K562 (cell line): ENCODE data around the gene POLR2B. TPM values are rescaled to one million over a fixed set of nuclear protein-coding genes. Genes with fewer than 3 reads are reported as not detected.

ENCODE experiments used
- ETV1 ChIP-seq: fragments of 450-650 bp; conservative IDR thresholded peaks from 2 replicates; pipeline ENCODE4 v1.6.1; 2016; ENCODE audit warnings: missing genetic modification characterization, control low read depth, low read depth, missing compliant biosample characterization
- GABPB2 ChIP-seq: fragments of 250-450 bp; sonication (Bioruptor Pico); conservative IDR thresholded peaks from 2 replicates; pipeline ENCODE4 v1.5.1; 2021; ENCODE audit warnings: mild to moderate bottlenecking
- LEF1 ChIP-seq: fragments of 450-650 bp; IDR thresholded peaks from 2 replicates; pipeline ENCODE4 v1.6.1; 2016; ENCODE audit warnings: mild to moderate bottlenecking
- MEF2D ChIP-seq: conservative IDR thresholded peaks from 2 replicates; pipeline ENCODE4 v1.6.1; 2016; ENCODE audit warnings: low read depth, missing genetic modification characterization, missing compliant biosample characterization
- MTA2 ChIP-seq: fragments of 450-650 bp; IDR thresholded peaks from 2 replicates; pipeline ENCODE4 v1.6.1; 2016; ENCODE audit warnings: low read depth
- NBN ChIP-seq: fragments of 450-650 bp; IDR thresholded peaks from 2 replicates; pipeline ENCODE4 v1.6.1; 2016; ENCODE audit warnings: low read depth, mild to moderate bottlenecking
- NCOA4 ChIP-seq: fragments of 450-650 bp; IDR thresholded peaks from 2 replicates; pipeline ENCODE4 v1.6.1; 2018; ENCODE audit warnings: mild to moderate bottlenecking; ENCODE audit not compliant: partially characterized antibody
- PHF21A ChIP-seq: fragments of 450-650 bp; IDR thresholded peaks from 2 replicates; pipeline ENCODE4 v1.6.1; 2017; ENCODE audit warnings: low read depth, borderline replicate concordance
- PTRF ChIP-seq: fragments of 450-650 bp; IDR thresholded peaks from 2 replicates; pipeline ENCODE4 v1.6.1; 2016; ENCODE audit warnings: mild to moderate bottlenecking, missing genetic modification characterization, missing compliant biosample characterization
- RBFOX2 ChIP-seq: fragments of 200-400 bp; formaldehyde crosslinking; IDR thresholded peaks from 2 replicates; pipeline ENCODE4 v1.6.1; 2017; ENCODE audit warnings: low read depth, mild to moderate bottlenecking, low read length, moderate library complexity
- STAT5A ChIP-seq: IDR thresholded peaks from 2 replicates; pipeline ENCODE4 v1.6.1; 2012; ENCODE audit warnings: low read length, inconsistent platforms, borderline replicate concordance
- TBL1XR1 ChIP-seq, 2 experiments: IDR thresholded peaks; 2 replicates each; pipeline ENCODE4 v1.6.1; 2012; ENCODE audit warnings: improper control_type of control experiment in 2 of 2, low read length in 2 of 2, mild to moderate bottlenecking in 1 of 2
- TFAM ChIP-seq: fragments of 250-450 bp; sonication (Bioruptor Pico); conservative IDR thresholded peaks from 2 replicates; pipeline ENCODE4 v1.5.0; 2021; ENCODE audit warnings: mild to moderate bottlenecking, moderate library complexity
- TRIM28 ChIP-seq: fragments of 450-650 bp; IDR thresholded peaks from 2 replicates; pipeline ENCODE4 v1.6.1; 2017
- ZC3H8 ChIP-seq: fragments of 450-650 bp; IDR thresholded peaks from 2 replicates; pipeline ENCODE4 v1.6.1; 2017
- ZNF311 ChIP-seq: fragments of 250-450 bp; sonication (Bioruptor Pico); IDR thresholded peaks from 2 replicates; pipeline ENCODE4 v1.4.0; 2020; ENCODE audit warnings: mild to moderate bottlenecking, moderate library complexity
- ZNF695 ChIP-seq: fragments of 450-650 bp; formaldehyde crosslinking; IDR thresholded peaks from 2 replicates; pipeline ENCODE4 v1.4.0; 2020; ENCODE audit warnings: mild to moderate bottlenecking, moderate library complexity
- polyA plus RNA-seq, 8 experiments: library from polyadenylated mRNA; depleted of rRNA in 4 of 8; stranded (reverse) in 5 of 8; unstranded in 3 of 8; fragments of >200 nt; fragmentation: Nextera tagmentation in 2 of 8; fragmentation: Illumina TruSeq in 1 of 8; extraction: Ambion mirVana in 2 of 8; extraction: Trizol in 1 of 8; gene quantifications; 2 replicates each; pipeline versions ENCODE4 v1.2.1 to v1.2.3, GENCODE V29; 2011 to 2014; ENCODE audit warnings: inconsistent platforms in 1 of 8, missing spikeins in 1 of 8
- total RNA-seq, 7 experiments: library from RNA; depleted of rRNA in 6 of 7; stranded (reverse); fragments of >200 nt in 6 of 7; fragmentation: Illumina TruSeq in 2 of 7; extraction: Trizol in 2 of 7; gene quantifications; 2 replicates each; pipeline versions ENCODE4 v1.2.1 to v1.2.3, GENCODE V29; 2011 to 2021; ENCODE audit warnings: low replicate concordance in 1 of 7
- TF ChIP-seq, protein P1 (sequence below): fragments of 150-350 bp; conservative IDR thresholded peaks from 2 replicates; pipeline ENCODE4 v1.6.1; 2014; ENCODE audit warnings: low read length
- TF ChIP-seq, protein P2 (sequence below): IDR thresholded peaks from 3 replicates; pipeline ENCODE4 v1.6.1; 2011; ENCODE audit warnings: borderline replicate concordance, mild to moderate bottlenecking, moderate library complexity; ENCODE audit not compliant: insufficient read length; ENCODE audit errors: extremely low read depth
- TF ChIP-seq, protein P3 (sequence below): fragments of 250-450 bp; sonication (Bioruptor Pico); IDR thresholded peaks from 2 replicates; pipeline ENCODE4 v1.5.0; 2021
- TF ChIP-seq, protein P4 (sequence below): fragments of 450-650 bp; IDR thresholded peaks from 2 replicates; pipeline ENCODE4 v1.6.1; 2016; ENCODE audit warnings: missing biosample characterization, missing genetic modification characterization
- TF ChIP-seq, protein P5 (sequence below): fragments of 450-650 bp; conservative IDR thresholded peaks from 2 replicates; pipeline ENCODE4 v1.6.1; 2016; ENCODE audit warnings: missing genetic modification characterization, low read depth, mild to moderate bottlenecking, control low read depth, missing compliant biosample characterization

Gene POLR2B
- total and polyA plus RNA-seq, 9 of the 15 experiments (the other 6 are each of a cell fraction or from before 2014, with no cell fraction given) = 60.9 to 208 (median 142) TPM

DNA sequence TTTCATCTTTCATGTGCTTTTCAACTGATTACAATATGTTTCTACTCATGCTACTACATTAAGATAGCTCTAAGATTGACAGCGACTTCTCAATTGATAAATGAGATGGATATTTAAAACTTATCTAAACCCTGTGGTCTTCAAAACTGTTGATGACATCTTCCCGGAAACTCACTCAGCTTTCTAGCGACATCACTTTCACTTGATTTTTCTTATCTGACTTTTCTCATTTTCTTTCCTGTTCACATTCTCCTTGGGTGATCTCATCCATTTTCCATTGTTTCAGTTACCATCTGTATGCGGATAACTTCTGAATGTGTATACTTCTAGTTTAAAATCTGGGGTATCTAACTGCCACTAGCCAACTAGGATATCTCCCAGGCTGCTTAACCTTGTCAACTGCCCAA lies 3.1 kb downstream of the POLR2B start (continued):
- TF ChIP-seq, protein P1, sequence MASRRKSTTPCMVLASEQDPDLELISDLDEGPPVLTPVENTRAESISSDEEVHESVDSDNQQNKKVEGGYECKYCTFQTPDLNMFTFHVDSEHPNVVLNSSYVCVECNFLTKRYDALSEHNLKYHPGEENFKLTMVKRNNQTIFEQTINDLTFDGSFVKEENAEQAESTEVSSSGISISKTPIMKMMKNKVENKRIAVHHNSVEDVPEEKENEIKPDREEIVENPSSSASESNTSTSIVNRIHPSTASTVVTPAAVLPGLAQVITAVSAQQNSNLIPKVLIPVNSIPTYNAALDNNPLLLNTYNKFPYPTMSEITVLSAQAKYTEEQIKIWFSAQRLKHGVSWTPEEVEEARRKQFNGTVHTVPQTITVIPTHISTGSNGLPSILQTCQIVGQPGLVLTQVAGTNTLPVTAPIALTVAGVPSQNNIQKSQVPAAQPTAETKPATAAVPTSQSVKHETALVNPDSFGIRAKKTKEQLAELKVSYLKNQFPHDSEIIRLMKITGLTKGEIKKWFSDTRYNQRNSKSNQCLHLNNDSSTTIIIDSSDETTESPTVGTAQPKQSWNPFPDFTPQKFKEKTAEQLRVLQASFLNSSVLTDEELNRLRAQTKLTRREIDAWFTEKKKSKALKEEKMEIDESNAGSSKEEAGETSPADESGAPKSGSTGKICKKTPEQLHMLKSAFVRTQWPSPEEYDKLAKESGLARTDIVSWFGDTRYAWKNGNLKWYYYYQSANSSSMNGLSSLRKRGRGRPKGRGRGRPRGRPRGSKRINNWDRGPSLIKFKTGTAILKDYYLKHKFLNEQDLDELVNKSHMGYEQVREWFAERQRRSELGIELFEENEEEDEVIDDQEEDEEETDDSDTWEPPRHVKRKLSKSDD = no peak
- TF ChIP-seq LEF1 = no peak
- TF ChIP-seq STAT5A = no peak
- TF ChIP-seq ZNF311 = no peak
- TF ChIP-seq ZC3H8 = no peak
- TF ChIP-seq, protein P2, sequence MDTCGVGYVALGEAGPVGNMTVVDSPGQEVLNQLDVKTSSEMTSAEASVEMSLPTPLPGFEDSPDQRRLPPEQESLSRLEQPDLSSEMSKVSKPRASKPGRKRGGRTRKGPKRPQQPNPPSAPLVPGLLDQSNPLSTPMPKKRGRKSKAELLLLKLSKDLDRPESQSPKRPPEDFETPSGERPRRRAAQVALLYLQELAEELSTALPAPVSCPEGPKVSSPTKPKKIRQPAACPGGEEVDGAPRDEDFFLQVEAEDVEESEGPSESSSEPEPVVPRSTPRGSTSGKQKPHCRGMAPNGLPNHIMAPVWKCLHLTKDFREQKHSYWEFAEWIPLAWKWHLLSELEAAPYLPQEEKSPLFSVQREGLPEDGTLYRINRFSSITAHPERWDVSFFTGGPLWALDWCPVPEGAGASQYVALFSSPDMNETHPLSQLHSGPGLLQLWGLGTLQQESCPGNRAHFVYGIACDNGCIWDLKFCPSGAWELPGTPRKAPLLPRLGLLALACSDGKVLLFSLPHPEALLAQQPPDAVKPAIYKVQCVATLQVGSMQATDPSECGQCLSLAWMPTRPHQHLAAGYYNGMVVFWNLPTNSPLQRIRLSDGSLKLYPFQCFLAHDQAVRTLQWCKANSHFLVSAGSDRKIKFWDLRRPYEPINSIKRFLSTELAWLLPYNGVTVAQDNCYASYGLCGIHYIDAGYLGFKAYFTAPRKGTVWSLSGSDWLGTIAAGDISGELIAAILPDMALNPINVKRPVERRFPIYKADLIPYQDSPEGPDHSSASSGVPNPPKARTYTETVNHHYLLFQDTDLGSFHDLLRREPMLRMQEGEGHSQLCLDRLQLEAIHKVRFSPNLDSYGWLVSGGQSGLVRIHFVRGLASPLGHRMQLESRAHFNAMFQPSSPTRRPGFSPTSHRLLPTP = no peak
- TF ChIP-seq, protein P3, sequence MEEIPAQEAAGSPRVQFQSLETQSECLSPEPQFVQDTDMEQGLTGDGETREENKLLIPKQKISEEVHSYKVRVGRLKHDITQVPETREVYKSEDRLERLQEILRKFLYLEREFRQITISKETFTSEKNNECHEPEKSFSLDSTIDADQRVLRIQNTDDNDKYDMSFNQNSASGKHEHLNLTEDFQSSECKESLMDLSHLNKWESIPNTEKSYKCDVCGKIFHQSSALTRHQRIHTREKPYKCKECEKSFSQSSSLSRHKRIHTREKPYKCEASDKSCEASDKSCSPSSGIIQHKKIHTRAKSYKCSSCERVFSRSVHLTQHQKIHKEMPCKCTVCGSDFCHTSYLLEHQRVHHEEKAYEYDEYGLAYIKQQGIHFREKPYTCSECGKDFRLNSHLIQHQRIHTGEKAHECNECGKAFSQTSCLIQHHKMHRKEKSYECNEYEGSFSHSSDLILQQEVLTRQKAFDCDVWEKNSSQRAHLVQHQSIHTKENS (CRISPR knock-in tag) = no peak
- TF ChIP-seq TBL1XR1 (IDR thresholded peaks at IDR 0.05; ENCODE audit: low read length in 2 of 2) = peak in 1 of 2 experiments; percentile 37; a peak in 1 of 4 replicates
- TF ChIP-seq NCOA4 = no peak
- no peak for TF ChIP-seq TRIM28
- no peak for TF ChIP-seq TFAM
- no peak for TF ChIP-seq ZNF695 (CRISPR knock-in tag)
- peak; percentile 58; the same call in 1 of the 2 replicates for TF ChIP-seq NBN
- no peak for TF ChIP-seq PHF21A
- no peak for TF ChIP-seq MEF2D (tag)
- TF ChIP-seq, protein P4, sequence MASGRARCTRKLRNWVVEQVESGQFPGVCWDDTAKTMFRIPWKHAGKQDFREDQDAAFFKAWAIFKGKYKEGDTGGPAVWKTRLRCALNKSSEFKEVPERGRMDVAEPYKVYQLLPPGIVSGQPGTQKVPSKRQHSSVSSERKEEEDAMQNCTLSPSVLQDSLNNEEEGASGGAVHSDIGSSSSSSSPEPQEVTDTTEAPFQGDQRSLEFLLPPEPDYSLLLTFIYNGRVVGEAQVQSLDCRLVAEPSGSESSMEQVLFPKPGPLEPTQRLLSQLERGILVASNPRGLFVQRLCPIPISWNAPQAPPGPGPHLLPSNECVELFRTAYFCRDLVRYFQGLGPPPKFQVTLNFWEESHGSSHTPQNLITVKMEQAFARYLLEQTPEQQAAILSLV = no peak
- 0 out of 2 replicates have a peak, but pooled peaks have one; percentile 30 for TF ChIP-seq MTA2
- TF ChIP-seq, protein P5, sequence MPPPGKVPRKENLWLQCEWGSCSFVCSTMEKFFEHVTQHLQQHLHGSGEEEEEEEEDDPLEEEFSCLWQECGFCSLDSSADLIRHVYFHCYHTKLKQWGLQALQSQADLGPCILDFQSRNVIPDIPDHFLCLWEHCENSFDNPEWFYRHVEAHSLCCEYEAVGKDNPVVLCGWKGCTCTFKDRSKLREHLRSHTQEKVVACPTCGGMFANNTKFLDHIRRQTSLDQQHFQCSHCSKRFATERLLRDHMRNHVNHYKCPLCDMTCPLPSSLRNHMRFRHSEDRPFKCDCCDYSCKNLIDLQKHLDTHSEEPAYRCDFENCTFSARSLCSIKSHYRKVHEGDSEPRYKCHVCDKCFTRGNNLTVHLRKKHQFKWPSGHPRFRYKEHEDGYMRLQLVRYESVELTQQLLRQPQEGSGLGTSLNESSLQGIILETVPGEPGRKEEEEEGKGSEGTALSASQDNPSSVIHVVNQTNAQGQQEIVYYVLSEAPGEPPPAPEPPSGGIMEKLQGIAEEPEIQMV (tag) = no peak
- no peak for TF ChIP-seq PTRF (tag)
- TF ChIP-seq RBFOX2 = no peak
- no peak for TF ChIP-seq GABPB2 (CRISPR knock-in tag)
- peak; percentile 64 for TF ChIP-seq ETV1 (tag)
